NCI-H2107 (cell line): ENCODE data around the gene HOXB2.
"Not testable (repeated sequence)": the region's sequence is repeated elsewhere in the genome, so short reads cannot be mapped to it uniquely, and the experiment has no call there.

Source experiments
- DNase-seq: peaks from one replicate; lab custom pipeline; 2025; lab: John Stamatoyannopoulos, UW

Gene HOXB2

GRCh38 chr17:48541036-48541576 is 3.8 kb downstream of the HOXB2 start:
- no peak for DNase-seq

- DNase-seq = no peak
Measured at GRCh38 chr17:48540213-48540612, 4.7 kb downstream of the HOXB2 start.

- DNase-seq = no peak
Measured at GRCh38 chr17:48539177-48539576, 5.7 kb downstream of the HOXB2 start.

GRCh38 chr17:48537316-48537715 is 7.6 kb downstream of the HOXB2 start:
- DNase-seq = no peak

- not testable (repeated sequence) for DNase-seq
Measured at GRCh38 chr17:48535793-48536559, 8.9 kb downstream of the HOXB2 start.

- no peak for DNase-seq
Measured at GRCh38 chr17:48532261-48532660, 12.6 kb downstream of the HOXB2 start.

- DNase-seq = no peak
Measured at GRCh38 chr17:48530887-48531272, 14.0 kb downstream of the HOXB2 start, which contains the start of gene HOXB1. TSS of gene HOXB1 (minus strand) at chr17:48531011. CDS start at chr17:48530904, 107 bp downstream.

GRCh38 chr17:48530208-48530886 is 14.6 kb downstream of the HOXB2 start:
- no peak for DNase-seq

- DNase-seq = no peak
Measured at GRCh38 chr17:48529683-48530009, 15.3 kb downstream of the HOXB2 start.

GRCh38 chr17:48528936-48529682 is 15.8 kb downstream of the HOXB2 start:
- DNase-seq = no peak

- no peak for DNase-seq
Measured at GRCh38 chr17:48528153-48528935, 16.6 kb downstream of the HOXB2 start.

- no peak for DNase-seq
Measured at GRCh38 chr17:48527547-48527932, 17.4 kb downstream of the HOXB2 start.

- no peak for DNase-seq
Measured at GRCh38 chr17:48526608-48527546, 18.0 kb downstream of the HOXB2 start.

- DNase-seq = no peak
Measured at GRCh38 chr17:48523010-48523409, 21.9 kb downstream of the HOXB2 start.

GRCh38 chr17:48522031-48522653 is 22.8 kb downstream of the HOXB2 start:
- DNase-seq = no peak

- no peak for DNase-seq
Measured at GRCh38 chr17:48520631-48521079, 24.3 kb downstream of the HOXB2 start.

GRCh38 chr17:48519427-48519826 is 25.5 kb downstream of the HOXB2 start:
- DNase-seq = no peak

- DNase-seq = no peak
Measured at GRCh38 chr17:48517478-48517877, 27.4 kb downstream of the HOXB2 start.

GRCh38 chr17:48515925-48516900 is 28.7 kb downstream of the HOXB2 start:
- DNase-seq = no peak
